Tibial nerve (tissue), 4 donors: ENCODE measurements around the gene CPN1. TPM values are rescaled to one million over a fixed set of nuclear protein-coding genes. Genes with fewer than 3 reads are reported as not detected.

Experiments used
- DNase-seq, 2 donors: peaks; one replicate each; pipeline ENCODE4 v3.0.0-alpha.2; 2019; ENCODE audit warnings: low spot score in 2 of 2
- H3K27ac ChIP-seq, 4 donors: fragments of 200-600 bp; sonication (generic) in 3 of 4; one replicate each; pipeline ENCODE4 v1.5.1; 2017 to 2019; ENCODE audit warnings: mild to moderate bottlenecking in 1 of 4
- H3K27me3 ChIP-seq, 2 donors: fragments of 200-600 bp; sonication (generic) in 1 of 2; one replicate each; pipeline versions ENCODE4 v1.5.1 to v1.6.0; 2017 to 2019
- H3K36me3 ChIP-seq, 3 donors: fragments of 200-600 bp; sonication (generic); one replicate each; pipeline ENCODE4 v1.5.1; 2018 to 2019
- H3K4me1 ChIP-seq, 4 donors: fragments of 200-600 bp; sonication (generic) in 3 of 4; one replicate each; pipeline ENCODE4 v1.5.1; 2017 to 2019
- H3K4me3 ChIP-seq, 4 donors: fragments of 200-600 bp; sonication (generic) in 3 of 4; one replicate each; pipeline ENCODE4 v1.5.1; 2017 to 2019; ENCODE audit warnings: mild to moderate bottlenecking in 1 of 4, moderate library complexity in 1 of 4
- H3K9me3 ChIP-seq, 4 donors: fragments of 200-600 bp; sonication (generic) in 3 of 4; one replicate each; pipeline ENCODE4 v1.5.1; 2017 to 2019
- CTCF ChIP-seq, 5 experiments: fragments of 200-600 bp in 3 of 5; fragments of 450-650 bp in 2 of 5; sonication (generic) in 3 of 5; IDR thresholded peaks; one replicate each; pipeline ENCODE4 v1.5.1; 2016 to 2019; ENCODE audit warnings: antibody characterized with exemption in 5 of 5, mild to moderate bottlenecking in 3 of 5, moderate library complexity in 2 of 5
- EP300 ChIP-seq, 2 donors: sonication (generic); formaldehyde crosslinking; IDR thresholded peaks; one replicate each; pipeline ENCODE4 v1.6.1; 2017; ENCODE audit warnings: antibody characterized with exemption in 2 of 2, mild to moderate bottlenecking in 1 of 2
- POLR2A ChIP-seq, 2 donors: fragments of 450-650 bp; IDR thresholded peaks; one replicate each; pipeline ENCODE4 v1.6.1; 2017; ENCODE audit warnings: antibody characterized with exemption in 2 of 2, mild to moderate bottlenecking in 2 of 2, moderate library complexity in 2 of 2
- WGBS, 2 donors: methylation state at CpG; one replicate each; pipeline ENCODE4 v1.1.5; 2018; 5-methylcytosine and 5-hydroxymethylcytosine counted together
- total RNA-seq, 4 donors: library from RNA; depleted of rRNA; stranded (reverse); fragments of >200 nt; gene quantifications; one replicate each; pipeline ENCODE4 v1.1.0, GENCODE V29; 2016

CPN1 gene
- total RNA-seq, 4 donors from 2014 or later = not detected

- 23 to 27% methylated on average over 4 of the region's 4 CpGs for WGBS, 2 donors
- no peaks in the 10 kb centered on the region for H3K9me3 ChIP-seq
- no peaks in the 10 kb centered on the region for H3K27me3 ChIP-seq
- H3K4me3 ChIP-seq = no peak overlapping the region
- peaks cover 0 to 68% (median 22%) of the 10 kb centered on the region in 4 donors for H3K4me1 ChIP-seq
- DNase-seq = no peak
- TF ChIP-seq EP300 (IDR thresholded peaks at IDR 0.05) (peak in 1 of 2 donors; percentile 3), POLR2A (IDR thresholded peaks at IDR 0.05) (no peak)
- peak overlapping the region in 2 of 4 donors; percentile 68 to 82 for H3K27ac ChIP-seq
- no peaks in the 10 kb centered on the region for H3K36me3 ChIP-seq
Measured at GRCh38 chr10:100006243-100006886, 75.3 kb downstream of the CPN1 start.

DNA sequence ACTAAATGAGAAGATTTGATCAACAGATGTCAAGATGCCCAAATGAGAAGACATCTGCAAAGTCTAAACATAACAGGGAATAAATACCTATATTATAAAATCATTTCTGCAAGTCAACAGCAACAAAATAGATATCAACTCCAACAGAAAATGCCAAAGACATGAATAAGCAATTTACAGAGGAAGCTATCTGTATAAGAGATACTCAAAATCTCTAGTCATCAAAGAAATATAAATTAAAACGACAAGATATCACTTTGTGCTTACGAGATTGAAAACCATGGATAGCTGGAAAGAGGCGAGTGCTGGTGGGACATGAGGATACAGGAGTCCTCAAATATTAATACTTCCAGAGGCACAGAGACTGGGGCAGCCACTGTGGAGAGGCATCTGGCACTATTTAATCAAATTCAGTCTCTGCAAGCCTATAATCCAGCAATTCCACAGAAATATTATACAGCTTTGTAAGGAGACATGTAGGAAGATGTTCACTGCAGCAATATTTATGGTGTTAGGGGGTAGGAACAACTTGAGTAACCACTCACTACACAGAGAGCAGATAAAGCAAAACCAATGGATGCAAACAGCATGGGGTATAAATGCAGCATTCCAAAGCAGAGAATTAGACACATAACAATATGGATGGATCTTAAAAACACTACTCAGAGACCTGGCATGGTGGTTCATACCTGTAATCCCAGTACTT, 76.7 kb downstream of the CPN1 start:
- TF ChIP-seq POLR2A (IDR thresholded peaks at IDR 0.05) (no peak), EP300 (IDR thresholded peaks at IDR 0.05) (no peak), CTCF (IDR thresholded peaks at IDR 0.05) (no peak)
- Histone ChIP-seq H3K27ac (peak overlapping the region in 2 of 4 donors; percentile 68 to 82), H3K4me3 (no peak overlapping the region), H3K9me3 (no peaks in the 10 kb centered on the region), H3K36me3 (no peaks in the 10 kb centered on the region), H3K27me3 (no peaks in the 10 kb centered on the region), H3K4me1 (peaks cover 0 to 66% (median 23%) of the 10 kb centered on the region in 4 donors)
- WGBS, 2 donors = 83 to 84% methylated on average over 3 of the region's 3 CpGs
- DNase-seq = no peak

- H3K27me3 ChIP-seq = no peaks in the 10 kb centered on the region
- H3K9me3 ChIP-seq = no peaks in the 10 kb centered on the region
- DNase-seq = no peak
- H3K4me1 ChIP-seq = peaks cover 0 to 56% (median 4%) of the 10 kb centered on the region in 4 donors
- H3K36me3 ChIP-seq = no peaks in the 10 kb centered on the region
- no peak overlapping the region for H3K4me3 ChIP-seq
- no peak overlapping the region for H3K27ac ChIP-seq
- TF ChIP-seq EP300 (IDR thresholded peaks at IDR 0.05) (no peak), CTCF (IDR thresholded peaks at IDR 0.05) (no peak), POLR2A (IDR thresholded peaks at IDR 0.05) (no peak)
- WGBS, 2 donors = 75 to 77% methylated on average over 6 of the region's 6 CpGs
Measured at GRCh38 chr10:100000109-100000644, 81.5 kb downstream of the CPN1 start.

GRCh38 chr10:99999319-100000108, 82.2 kb downstream of the CPN1 start:
- H3K27ac ChIP-seq = no peak overlapping the region
- no peak overlapping the region for H3K4me3 ChIP-seq
- no peaks in the 10 kb centered on the region for H3K27me3 ChIP-seq
- H3K9me3 ChIP-seq = no peaks in the 10 kb centered on the region
- peaks cover 0 to 56% (median 8%) of the 10 kb centered on the region in 4 donors for H3K4me1 ChIP-seq
- H3K36me3 ChIP-seq = no peaks in the 10 kb centered on the region
- TF ChIP-seq CTCF (IDR thresholded peaks at IDR 0.05) = no peak
- no peak for TF ChIP-seq EP300 (IDR thresholded peaks at IDR 0.05)
- TF ChIP-seq POLR2A (IDR thresholded peaks at IDR 0.05) = no peak
- WGBS, 2 donors = 92 to 93% methylated on average over 8 of the region's 8 CpGs
- no peak for DNase-seq

DNA sequence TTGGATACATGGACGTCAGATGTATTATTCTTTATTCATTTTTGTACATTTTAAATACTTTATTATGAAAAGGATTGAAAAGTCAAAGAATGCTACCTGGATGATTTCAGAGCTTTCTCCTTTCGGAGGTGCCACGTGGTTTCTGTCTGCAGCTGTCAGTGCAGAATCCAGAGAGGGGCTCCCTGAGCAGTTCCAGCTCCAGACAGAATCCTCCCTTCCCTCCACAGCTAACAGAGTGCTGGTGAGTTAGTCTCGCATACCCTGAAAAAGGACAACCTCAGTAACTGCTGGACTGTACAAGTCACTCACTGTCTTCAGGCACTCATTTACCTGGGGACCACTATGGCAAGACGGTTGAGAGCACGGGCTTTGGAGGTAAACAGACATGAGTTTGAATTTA, 82.8 kb downstream of the CPN1 start:
- H3K36me3 ChIP-seq = no peaks in the 10 kb centered on the region
- H3K9me3 ChIP-seq = no peaks in the 10 kb centered on the region
- H3K27me3 ChIP-seq = no peaks in the 10 kb centered on the region
- TF ChIP-seq CTCF (IDR thresholded peaks at IDR 0.05) (no peak), POLR2A (IDR thresholded peaks at IDR 0.05) (no peak), EP300 (IDR thresholded peaks at IDR 0.05) (no peak)
- H3K27ac ChIP-seq = no peak overlapping the region
- 86 to 87% methylated on average over 6 of the region's 6 CpGs for WGBS, 2 donors
- H3K4me1 ChIP-seq = peaks cover 0 to 59% (median 13%) of the 10 kb centered on the region in 4 donors
- DNase-seq = no peak
- no peak overlapping the region for H3K4me3 ChIP-seq
